Mesothelial cell of epicardium (in vitro differentiated cells): ENCODE results near the gene JADE3. TPM values are rescaled to one million over a fixed set of nuclear protein-coding genes. Genes with fewer than 3 reads are reported as not detected.

Source experiments
- DNase-seq, 2 experiments: peaks; one replicate each; pipeline ENCODE4 v3.0.0; 2021; ENCODE audit warnings: low spot score in 2 of 2; ENCODE audit not compliant: unreplicated experiment in 2 of 2
- H3K27ac Mint-ChIP-seq: 2 replicates; pipeline ENCODE4 v1.8.0; 2021; ENCODE audit warnings: mixed read lengths
- H3K27me3 Mint-ChIP-seq: 2 replicates; pipeline ENCODE4 v1.8.0; 2021; ENCODE audit warnings: low read depth, mixed read lengths
- H3K36me3 Mint-ChIP-seq: 2 replicates; pipeline ENCODE4 v1.8.0; 2021; ENCODE audit warnings: mixed read lengths
- H3K4me1 Mint-ChIP-seq: 2 replicates; pipeline ENCODE4 v1.8.0; 2021; ENCODE audit warnings: mixed read lengths
- H3K4me3 Mint-ChIP-seq: 2 replicates; pipeline ENCODE4 v1.8.0; 2021; ENCODE audit warnings: mild to moderate bottlenecking, moderate library complexity, mixed read lengths
- H3K9me3 Mint-ChIP-seq: 2 replicates; pipeline ENCODE4 v1.8.0; 2021; ENCODE audit warnings: mixed read lengths
- CTCF ChIP-seq: fragments of 200-600 bp; sonication (generic); IDR thresholded peaks from one replicate; pipeline ENCODE4 v1.5.0; 2021; ENCODE audit warnings: antibody characterized with exemption; ENCODE audit not compliant: unreplicated experiment
- total RNA-seq: library from RNA; stranded (reverse); gene quantifications from 3 replicates; pipeline ENCODE4 v1.2.1, GENCODE V29; 2021

JADE3 gene
- total RNA-seq, 1 donor from 2014 or later: 16.4 TPM

DNA sequence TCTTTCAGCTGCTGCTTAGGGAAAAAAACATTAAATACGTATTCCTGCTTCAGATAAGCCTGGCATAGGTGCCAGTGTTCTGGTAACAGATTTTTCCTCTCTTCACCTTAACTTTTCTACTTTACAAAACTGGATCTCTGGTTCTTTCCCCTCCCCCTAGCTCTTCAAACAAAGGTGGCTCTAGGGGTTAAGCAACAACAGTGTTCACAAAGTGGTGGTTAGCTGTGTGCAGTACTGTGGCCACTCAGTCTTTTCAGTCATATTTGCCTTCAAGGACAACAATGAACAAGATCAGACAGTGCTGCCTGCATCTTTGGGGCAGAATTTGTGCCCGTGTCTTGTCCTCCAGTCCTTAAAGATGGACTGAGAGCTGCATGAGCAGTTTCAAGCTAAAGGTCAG lies 151.0 kb downstream of the JADE3 start:
- no peak for TF ChIP-seq CTCF
- Mint-ChIP-seq H3K9me3 (no peaks in the 10 kb centered on the region), H3K27ac (no peak overlapping the region), H3K4me3 (no peak overlapping the region), H3K27me3 (no peaks in the 10 kb centered on the region), H3K36me3 (no peaks in the 10 kb centered on the region), H3K4me1 (peaks cover 12% of the 10 kb centered on the region)
- no peak for DNase-seq

- TF ChIP-seq CTCF: no peak
- Mint-ChIP-seq H3K9me3 (peaks cover under 1% of the 10 kb centered on the region), H3K4me1 (no peaks in the 10 kb centered on the region), H3K36me3 (peaks cover 3% of the 10 kb centered on the region), H3K27ac (no peak overlapping the region), H3K4me3 (no peak overlapping the region), H3K27me3 (no peaks in the 10 kb centered on the region)
- DNase-seq: no peak
These were observed 156.0 kb downstream of the JADE3 start for GRCh38 chrX:47068214-47068613.

DNA sequence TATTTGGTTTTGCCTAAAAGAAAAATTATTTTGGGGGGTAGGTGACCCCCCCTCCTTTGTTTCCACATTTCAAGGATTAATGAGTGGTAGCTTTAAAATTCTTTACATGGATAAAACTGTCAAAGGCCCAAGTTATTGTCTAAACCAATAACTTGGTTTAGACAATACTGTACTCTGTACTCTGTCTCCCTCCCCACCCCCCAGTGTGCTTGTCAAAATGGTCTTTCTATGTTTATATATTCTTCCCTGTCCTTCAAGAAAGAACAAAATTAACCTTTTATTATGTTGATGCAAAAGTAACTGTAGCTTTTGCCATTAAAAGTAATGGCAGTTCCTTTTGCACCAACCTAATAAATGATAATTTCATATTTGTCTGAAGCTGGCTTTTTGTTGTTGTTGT lies 156.5 kb downstream of the JADE3 start:
- Mint-ChIP-seq H3K4me1 (no peaks in the 10 kb centered on the region), H3K9me3 (peaks cover 3% of the 10 kb centered on the region), H3K4me3 (no peak overlapping the region), H3K27me3 (no peaks in the 10 kb centered on the region), H3K36me3 (peaks cover 3% of the 10 kb centered on the region), H3K27ac (no peak overlapping the region)
- DNase-seq: no peak
- TF ChIP-seq CTCF: no peak

DNA sequence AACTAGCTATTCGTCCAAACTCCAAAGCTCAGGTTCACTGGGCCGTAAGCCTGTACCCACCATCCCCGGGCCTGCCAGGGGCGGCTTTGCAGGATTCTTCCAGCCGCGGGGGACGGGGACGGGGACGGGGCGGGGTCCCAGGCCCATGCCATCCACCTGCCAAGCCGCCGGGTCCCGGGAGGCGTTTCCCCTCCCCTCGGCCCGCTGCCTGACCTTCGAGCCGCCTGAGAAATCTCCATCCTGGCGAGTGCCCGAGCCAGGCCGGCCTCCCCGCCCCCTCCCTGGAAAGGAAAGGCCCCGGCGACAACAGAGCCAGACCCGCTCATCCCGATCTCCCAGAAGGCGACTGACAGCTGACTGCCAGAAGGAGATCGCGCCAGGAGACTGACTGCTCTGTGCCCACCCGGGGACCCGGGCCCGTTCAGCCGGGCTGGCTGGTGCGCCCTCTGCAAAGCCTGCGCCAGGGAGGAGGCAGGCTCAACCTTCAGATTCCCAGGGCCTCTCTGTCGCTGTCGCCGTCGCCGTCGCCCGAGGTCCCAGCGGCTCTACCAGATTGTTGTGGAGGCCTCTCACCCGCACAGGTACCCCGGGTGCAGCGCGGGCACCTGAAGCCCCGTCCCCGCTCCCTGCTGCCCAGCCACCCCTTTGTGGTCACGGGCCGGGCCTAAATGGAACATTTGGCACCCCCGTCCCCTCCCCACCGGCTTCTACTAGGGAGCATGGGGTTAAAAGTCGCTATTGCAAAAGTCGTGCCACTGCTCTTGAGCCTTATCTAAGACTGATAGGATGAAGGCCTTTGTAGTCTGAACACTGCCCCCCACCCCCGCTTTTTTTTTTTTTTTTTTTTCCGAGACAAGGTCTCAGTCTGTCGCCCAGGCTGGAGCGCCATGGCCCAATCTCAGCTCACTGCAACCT lies 166.2 kb downstream of the JADE3 start, which contains the start of gene RGN:
Gene RGN (plus strand): TSS at position 315 of the 915 bp plus-strand sequence. CDS start 2,702 bp downstream, outside the sequence.
- Mint-ChIP-seq H3K9me3 (peaks cover 6% of the 10 kb centered on the region), H3K4me3 (no peak within 1 kb of the TSS), H3K4me1 (peaks cover 5% of the 10 kb centered on the region), H3K27ac (no peak within 1 kb of the TSS), H3K27me3 (no peaks in the 10 kb centered on the region), H3K36me3 (peaks cover 2% of the 10 kb centered on the region)
- no peak for DNase-seq
- no peak for TF ChIP-seq CTCF

DNA sequence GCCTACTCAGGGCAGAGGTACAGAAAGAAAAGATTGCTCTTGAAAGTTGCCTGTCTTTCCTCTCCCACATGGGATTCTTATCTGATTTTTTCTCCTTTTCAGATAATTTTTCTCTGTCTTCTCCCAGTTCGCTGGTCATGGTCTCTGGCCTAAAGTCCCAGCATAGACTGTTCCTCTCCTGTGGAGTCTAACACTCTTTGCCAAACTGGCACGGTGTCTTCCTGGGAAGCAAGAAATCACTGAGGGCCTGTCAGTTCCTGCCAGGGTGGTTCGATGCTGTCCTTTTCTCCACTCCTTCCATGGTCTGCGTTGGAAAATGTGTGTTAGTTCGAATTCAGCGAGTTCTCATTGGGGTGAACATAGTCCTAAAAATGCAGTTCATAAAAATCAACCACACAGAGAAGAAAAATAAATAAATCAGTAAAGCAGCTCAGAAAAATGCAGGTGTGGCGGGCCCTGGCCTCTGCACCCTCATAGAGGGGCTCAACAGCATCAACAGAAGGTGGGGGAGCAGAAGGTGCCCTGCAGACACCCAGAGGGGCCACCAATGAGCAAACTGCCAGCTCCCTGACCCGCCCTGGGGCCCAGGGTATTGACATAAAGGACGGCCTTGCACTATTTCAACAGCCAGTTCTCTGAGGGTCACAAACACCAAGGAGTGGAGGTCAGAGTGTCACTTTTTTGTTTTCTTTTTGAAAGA lies 168.1 kb downstream of the JADE3 start:
- H3K27me3 Mint-ChIP-seq: no peaks in the 10 kb centered on the region
- no peak overlapping the region for H3K4me3 Mint-ChIP-seq
- no peak for TF ChIP-seq CTCF
- peaks cover 8% of the 10 kb centered on the region for H3K9me3 Mint-ChIP-seq
- H3K4me1 Mint-ChIP-seq: peaks cover 5% of the 10 kb centered on the region
- H3K36me3 Mint-ChIP-seq: peaks cover 2% of the 10 kb centered on the region
- H3K27ac Mint-ChIP-seq: no peak overlapping the region
- DNase-seq: no peak
